ENCODE results near the gene SFI1.

DNA sequence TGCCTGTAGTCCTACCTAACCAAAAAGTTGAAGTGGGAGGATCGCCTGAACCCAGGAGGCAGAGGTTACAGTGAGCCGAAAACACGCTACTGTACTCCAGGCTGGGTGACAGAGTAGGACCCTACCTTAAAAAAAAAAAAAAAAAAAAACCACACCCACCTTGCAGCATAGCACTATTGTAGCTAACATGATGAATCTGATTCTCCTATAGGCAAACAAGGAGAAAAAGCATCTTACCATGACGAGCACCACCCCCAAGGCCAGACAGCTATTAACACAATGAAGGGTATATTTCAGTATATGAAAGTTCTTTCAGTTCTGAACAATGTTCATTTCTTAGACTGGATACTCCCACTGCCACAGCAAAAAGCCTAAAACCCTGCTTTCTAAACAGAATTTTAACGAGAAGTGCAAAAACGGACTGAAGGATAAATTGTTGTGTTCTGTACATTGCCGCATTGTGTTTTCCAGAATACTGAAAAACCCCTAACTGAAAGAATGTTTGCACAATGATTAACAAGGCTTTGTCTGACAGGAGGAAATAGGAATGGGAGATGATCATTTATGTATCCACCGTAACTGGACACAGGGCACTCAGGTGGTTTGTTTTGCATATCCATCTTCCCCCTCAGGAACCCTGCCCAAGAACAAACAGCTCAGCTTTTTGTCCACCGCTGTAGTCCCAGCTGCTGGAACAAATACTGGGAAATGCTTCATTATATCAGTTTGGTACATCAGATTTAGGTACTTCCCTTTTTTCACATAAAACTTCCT, 156.8 kb downstream of the SFI1 start:
- TF ChIP-seq, protein P1, sequence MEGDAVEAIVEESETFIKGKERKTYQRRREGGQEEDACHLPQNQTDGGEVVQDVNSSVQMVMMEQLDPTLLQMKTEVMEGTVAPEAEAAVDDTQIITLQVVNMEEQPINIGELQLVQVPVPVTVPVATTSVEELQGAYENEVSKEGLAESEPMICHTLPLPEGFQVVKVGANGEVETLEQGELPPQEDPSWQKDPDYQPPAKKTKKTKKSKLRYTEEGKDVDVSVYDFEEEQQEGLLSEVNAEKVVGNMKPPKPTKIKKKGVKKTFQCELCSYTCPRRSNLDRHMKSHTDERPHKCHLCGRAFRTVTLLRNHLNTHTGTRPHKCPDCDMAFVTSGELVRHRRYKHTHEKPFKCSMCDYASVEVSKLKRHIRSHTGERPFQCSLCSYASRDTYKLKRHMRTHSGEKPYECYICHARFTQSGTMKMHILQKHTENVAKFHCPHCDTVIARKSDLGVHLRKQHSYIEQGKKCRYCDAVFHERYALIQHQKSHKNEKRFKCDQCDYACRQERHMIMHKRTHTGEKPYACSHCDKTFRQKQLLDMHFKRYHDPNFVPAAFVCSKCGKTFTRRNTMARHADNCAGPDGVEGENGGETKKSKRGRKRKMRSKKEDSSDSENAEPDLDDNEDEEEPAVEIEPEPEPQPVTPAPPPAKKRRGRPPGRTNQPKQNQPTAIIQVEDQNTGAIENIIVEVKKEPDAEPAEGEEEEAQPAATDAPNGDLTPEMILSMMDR (IDR thresholded peaks at IDR 0.05) = no peak
- no peak for TF ChIP-seq POLR2A (IDR thresholded peaks at IDR 0.05)

All from heart left ventricle (tissue), 13 donors.